ENCODE data around the gene GPR158. TPM values are rescaled to one million over a fixed set of nuclear protein-coding genes. Genes with fewer than 3 reads are reported as not detected.

GPR158 gene
- total RNA-seq, 1 donor from 2014 or later = 0.12 TPM

DNA sequence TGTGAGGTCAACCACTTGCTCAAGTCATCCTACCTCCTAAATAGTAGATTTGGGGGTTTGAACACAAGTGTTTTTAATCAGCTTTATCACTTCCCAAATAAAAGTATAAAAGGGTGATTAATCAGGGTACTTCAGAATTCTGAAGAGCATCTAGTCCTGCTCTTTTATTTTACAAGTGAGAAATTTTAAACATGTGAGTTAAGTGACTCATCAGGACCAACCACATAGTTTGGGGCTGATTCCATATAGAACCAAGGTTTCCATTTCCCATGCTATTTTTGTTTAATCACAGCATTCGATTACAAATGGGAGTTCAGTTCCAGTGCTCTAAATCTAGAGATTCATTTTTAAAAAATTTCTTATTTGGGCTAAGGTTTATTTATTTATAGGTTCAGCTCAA, 113.4 kb downstream of the GPR158 start:
- Histone ChIP-seq H3K4me3 (no peak overlapping the region), H3K9me3 (peaks cover 14% of the 10 kb centered on the region), H3K27me3 (ENCODE audit: low read depth) (no peaks in the 10 kb centered on the region), H3K4me1 (no peaks in the 10 kb centered on the region), H3K36me3 (no peaks in the 10 kb centered on the region), H3K27ac (no peak overlapping the region)
- DNase-seq (no peak), ATAC-seq (no peak)
- intact Hi-C loops (cut with DNase I) = no loop called here
- TF ChIP-seq, protein P1, sequence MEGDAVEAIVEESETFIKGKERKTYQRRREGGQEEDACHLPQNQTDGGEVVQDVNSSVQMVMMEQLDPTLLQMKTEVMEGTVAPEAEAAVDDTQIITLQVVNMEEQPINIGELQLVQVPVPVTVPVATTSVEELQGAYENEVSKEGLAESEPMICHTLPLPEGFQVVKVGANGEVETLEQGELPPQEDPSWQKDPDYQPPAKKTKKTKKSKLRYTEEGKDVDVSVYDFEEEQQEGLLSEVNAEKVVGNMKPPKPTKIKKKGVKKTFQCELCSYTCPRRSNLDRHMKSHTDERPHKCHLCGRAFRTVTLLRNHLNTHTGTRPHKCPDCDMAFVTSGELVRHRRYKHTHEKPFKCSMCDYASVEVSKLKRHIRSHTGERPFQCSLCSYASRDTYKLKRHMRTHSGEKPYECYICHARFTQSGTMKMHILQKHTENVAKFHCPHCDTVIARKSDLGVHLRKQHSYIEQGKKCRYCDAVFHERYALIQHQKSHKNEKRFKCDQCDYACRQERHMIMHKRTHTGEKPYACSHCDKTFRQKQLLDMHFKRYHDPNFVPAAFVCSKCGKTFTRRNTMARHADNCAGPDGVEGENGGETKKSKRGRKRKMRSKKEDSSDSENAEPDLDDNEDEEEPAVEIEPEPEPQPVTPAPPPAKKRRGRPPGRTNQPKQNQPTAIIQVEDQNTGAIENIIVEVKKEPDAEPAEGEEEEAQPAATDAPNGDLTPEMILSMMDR (IDR thresholded peaks at IDR 0.05) = no peak

DNA sequence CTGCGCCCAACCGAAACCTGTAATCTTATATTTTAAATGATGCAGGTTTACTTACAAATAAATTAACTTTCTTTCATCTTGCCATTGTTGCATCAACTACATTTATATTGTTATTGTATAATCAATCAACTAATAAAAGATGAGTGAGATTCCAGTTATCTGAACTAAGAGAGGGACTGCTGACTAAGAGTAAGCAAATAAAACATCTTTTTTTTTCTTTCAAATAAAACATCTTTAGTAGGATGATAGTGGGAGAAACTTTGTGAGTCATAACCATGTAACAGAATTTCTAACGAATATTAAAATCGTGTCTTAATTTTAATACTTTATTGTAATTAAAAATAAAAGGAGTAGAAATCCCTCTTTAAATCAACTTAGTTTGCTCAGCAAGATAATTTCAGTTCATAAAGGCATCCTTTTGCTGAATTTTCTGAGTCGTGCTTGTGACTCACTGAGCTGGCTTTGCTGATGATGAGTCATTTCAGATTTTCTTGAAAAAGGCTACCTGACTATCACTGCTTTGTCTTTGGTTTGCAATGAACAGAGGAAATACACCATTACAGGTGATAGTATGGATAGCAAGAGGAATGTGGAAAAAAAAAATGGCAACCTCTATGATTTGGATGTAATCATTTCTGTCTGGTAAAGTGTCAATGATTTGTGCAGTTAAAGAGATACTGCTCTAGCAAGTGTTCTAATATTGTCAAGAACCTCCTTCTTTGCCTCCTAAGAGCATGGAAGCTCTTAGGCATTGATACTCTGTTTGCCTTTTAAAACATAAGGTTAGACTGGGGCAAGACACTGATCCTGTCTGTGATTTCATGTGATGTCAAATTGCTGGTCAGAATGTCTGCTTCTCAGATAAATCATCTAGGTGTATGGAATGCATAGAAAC, 119.5 kb downstream of the GPR158 start:
- TF ChIP-seq, protein P1 (IDR thresholded peaks at IDR 0.05) = no peak
- intact Hi-C loops (cut with DNase I) = no loop called here
- ATAC-seq = no peak

DNA sequence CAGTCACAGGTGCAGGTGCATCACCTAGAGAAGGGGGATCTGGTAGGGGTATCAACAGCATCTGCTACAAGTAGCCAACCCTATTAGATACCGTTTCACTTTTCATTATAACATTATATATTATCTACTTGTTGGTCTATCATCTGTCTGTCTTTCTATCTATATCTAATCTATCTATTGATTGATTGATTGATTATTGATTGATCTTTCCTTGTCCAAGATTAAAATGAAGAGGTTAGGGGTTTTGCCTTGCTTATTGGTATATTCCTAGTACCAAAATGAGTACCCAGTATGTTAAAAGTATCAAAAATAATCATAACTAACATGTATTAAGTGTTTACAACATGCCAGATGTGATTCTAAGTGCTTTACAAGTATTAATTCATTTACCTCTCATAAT, 121.5 kb downstream of the GPR158 start:
- intact Hi-C loops (cut with DNase I) = no loop called here
- H3K27me3 ChIP-seq (ENCODE audit: low read depth) = no peaks in the 10 kb centered on the region
- DNase-seq = no peak

More for the DNA sequence above, 119.5 kb downstream of the GPR158 start:
- Histone ChIP-seq H3K4me1 (no peaks in the 10 kb centered on the region), H3K4me3 (no peak overlapping the region), H3K36me3 (no peaks in the 10 kb centered on the region), H3K27me3 (ENCODE audit: low read depth) (no peaks in the 10 kb centered on the region), H3K27ac (no peak overlapping the region), H3K9me3 (no peaks in the 10 kb centered on the region)
- DNase-seq = no peak

DNA sequence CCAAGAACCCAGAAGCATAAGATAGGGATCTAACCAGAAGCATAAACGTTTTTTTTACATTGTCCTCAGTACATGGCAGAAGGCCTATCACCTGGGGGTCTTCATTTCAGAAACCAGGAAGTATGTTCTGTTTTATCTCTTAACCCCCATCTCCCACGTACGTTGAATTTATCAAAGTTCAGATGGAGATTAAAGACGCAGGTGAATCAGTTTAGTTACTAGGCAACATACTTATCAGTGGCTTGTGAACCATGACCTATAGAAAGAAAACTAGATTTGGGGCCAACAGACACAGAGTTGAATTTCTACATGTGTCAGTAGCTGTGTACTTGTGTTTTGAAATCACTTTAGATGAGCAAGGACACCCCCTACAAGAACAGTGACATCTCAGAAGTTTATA, 122.7 kb downstream of the GPR158 start:
- DNase-seq = no peak
- H3K27me3 ChIP-seq (ENCODE audit: low read depth) = no peaks in the 10 kb centered on the region
- intact Hi-C loops (cut with DNase I) = no loop called here
- no peaks in the 10 kb centered on the region for H3K36me3 ChIP-seq
- no peaks in the 10 kb centered on the region for H3K4me1 ChIP-seq
- no peak overlapping the region for H3K27ac ChIP-seq
- ATAC-seq = no peak
- no peaks in the 10 kb centered on the region for H3K9me3 ChIP-seq
- H3K4me3 ChIP-seq = no peak overlapping the region
- TF ChIP-seq, protein P1 (IDR thresholded peaks at IDR 0.05) = no peak

More for the DNA sequence above, 121.5 kb downstream of the GPR158 start:
- Histone ChIP-seq H3K27ac (no peak overlapping the region), H3K4me1 (no peaks in the 10 kb centered on the region), H3K9me3 (no peaks in the 10 kb centered on the region), H3K4me3 (no peak overlapping the region), H3K36me3 (no peaks in the 10 kb centered on the region)
- no peak for ATAC-seq
- TF ChIP-seq, protein P1 (IDR thresholded peaks at IDR 0.05) = no peak

DNA sequence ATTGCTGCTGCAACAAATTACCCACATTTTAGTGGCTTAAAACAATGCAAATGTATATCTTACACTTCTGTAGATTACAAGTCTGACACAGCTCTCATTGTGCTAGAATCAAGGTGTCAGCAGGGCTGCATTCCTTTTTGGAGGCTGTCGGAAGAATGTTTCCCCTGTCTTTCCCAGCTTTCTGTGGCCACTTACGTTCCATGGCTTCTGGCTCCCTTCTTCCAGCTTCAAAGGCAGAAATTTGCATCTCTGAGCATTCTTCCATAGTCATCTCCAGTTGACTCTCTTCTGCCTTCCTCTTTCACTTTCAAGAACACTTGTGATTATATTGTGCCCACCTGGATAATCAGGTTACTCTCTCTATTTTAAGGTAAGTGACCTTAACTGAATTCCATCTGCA, 125.3 kb downstream of the GPR158 start:
- DNase-seq (no peak), ATAC-seq (no peak)
- no peaks in the 10 kb centered on the region for H3K27me3 ChIP-seq (ENCODE audit: low read depth)
- no peak overlapping the region for H3K27ac ChIP-seq
- H3K9me3 ChIP-seq = no peaks in the 10 kb centered on the region
- no peaks in the 10 kb centered on the region for H3K36me3 ChIP-seq
- no peaks in the 10 kb centered on the region for H3K4me1 ChIP-seq
- no peak overlapping the region for H3K4me3 ChIP-seq
- intact Hi-C loops (cut with DNase I) = no loop called here
- TF ChIP-seq, protein P1 (IDR thresholded peaks at IDR 0.05) = no peak
